ENCODE measurements around the gene DHX38. TPM values are rescaled to one million over a fixed set of nuclear protein-coding genes. Genes with fewer than 3 reads are reported as not detected.

The DHX38 gene
- total RNA-seq, 1 donor from 2014 or later = 44.7 TPM

DNA sequence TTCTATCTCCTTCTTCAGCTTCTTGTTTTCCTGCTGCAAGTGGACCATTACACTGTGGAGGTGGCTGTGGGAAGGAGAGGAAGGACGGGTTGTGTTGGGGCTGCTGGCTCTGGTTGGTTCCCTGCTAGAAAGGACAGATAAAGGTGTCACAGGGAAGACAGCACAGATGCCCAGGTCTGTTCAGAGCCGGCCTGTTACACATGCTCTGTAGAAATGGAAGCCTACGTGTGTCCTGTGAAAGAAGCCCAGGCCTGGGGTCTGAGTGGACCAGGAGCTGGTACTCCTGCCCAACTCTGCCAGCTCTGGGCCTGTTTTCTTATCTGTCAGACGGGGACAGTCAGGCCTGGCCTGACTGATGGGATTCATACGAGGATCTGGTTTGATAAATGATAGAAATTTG lies 26.4 kb downstream of the DHX38 start:
- no peak for DNase-seq (ENCODE audit: extremely low read depth, low read depth, low spot score)

DNA sequence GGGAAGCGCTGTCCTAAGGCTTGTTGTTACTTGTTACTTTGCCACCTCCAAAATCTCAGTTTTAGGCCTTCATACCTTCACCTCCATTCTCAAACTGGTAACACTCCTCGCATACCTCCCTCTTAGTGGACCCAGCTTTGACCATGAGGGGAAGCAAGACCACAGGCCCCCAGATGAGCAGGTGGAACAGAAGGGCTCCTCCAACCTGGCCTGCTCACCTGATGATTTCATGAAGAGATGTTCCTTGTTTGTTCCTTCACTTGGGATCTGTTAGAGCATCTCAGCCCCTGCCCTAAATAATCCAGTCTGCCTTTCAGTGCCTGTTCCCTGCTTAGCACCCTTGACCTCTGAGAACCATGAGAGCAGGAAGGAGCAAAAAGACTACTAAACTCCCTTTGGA lies 28.7 kb downstream of the DHX38 start:
- no peak for DNase-seq (ENCODE audit: extremely low read depth, low read depth, low spot score)

DNA sequence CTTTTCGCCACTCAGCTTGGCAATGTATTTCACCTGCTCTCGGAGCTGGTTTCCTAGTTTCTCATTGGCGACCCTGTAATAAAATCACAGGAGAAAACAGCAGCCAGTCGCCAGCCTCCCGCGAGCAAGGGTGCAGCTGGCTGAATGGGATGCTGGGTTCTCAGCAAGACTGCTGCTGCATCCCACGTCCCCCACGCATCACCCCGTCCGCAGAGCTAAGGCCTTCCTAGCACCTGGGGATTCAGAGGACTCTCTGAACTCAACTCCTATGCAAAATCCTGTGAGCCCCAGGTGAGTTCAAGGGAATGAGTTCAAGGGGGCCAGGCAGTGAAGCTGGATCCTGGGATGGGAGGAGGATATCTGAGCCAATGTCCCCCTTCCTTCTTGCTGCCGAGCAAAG lies 29.3 kb downstream of the DHX38 start:
- no peak for DNase-seq (ENCODE audit: extremely low read depth, low read depth, low spot score)

- no peak for DNase-seq (ENCODE audit: extremely low read depth, low read depth, low spot score)
Observed at GRCh38 chr16:72123426-72123825, 29.8 kb downstream of the DHX38 start.

GRCh38 chr16:72124148-72124547 lies 30.5 kb downstream of the DHX38 start:
- no peak for DNase-seq (ENCODE audit: extremely low read depth, low read depth, low spot score)

DNA sequence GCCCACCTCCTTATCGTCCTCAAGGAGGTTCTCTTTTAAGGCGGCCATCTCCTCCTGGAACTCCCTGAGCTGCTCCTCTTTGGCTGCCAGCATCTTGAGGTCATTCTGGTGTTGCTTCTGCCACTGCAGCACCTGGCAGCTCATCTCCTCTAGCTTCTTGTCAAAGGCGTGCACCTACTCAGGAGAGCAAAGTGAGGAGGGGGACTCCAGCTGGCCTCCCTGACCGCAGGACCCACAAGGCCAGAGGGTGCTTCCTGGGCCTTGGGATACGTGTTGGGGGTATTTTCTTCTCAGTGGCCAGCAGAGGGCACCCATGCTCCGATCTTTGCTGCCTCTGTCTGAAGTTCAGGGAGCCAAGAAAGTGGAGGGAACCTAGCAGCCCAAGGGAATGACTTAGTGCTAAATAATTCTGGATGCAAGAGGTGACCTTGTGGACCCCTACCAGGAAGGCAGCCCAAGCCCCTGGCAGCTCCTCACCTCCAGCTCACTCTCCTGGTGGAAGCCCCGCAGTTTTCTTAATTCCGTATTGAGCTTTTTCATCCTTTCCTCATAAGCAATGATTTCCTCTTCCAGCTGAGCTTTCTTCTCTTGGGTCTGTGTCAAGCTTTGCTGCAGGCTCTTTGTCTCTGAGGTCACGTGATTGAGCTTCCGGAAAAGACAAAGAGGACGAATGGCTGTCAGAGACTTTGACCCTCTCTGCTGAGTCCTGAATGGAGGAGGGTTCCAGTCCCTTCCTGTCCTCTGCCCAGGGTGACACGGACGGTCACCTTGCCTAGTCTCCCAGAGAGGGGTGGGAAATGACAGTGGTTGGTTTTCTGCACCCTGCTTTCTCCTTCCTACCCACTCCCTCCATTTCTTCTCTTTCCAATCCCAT lies 31.4 kb downstream of the DHX38 start:
- DNase-seq (ENCODE audit: extremely low read depth, low read depth, low spot score) = peak; percentile 37

DNA sequence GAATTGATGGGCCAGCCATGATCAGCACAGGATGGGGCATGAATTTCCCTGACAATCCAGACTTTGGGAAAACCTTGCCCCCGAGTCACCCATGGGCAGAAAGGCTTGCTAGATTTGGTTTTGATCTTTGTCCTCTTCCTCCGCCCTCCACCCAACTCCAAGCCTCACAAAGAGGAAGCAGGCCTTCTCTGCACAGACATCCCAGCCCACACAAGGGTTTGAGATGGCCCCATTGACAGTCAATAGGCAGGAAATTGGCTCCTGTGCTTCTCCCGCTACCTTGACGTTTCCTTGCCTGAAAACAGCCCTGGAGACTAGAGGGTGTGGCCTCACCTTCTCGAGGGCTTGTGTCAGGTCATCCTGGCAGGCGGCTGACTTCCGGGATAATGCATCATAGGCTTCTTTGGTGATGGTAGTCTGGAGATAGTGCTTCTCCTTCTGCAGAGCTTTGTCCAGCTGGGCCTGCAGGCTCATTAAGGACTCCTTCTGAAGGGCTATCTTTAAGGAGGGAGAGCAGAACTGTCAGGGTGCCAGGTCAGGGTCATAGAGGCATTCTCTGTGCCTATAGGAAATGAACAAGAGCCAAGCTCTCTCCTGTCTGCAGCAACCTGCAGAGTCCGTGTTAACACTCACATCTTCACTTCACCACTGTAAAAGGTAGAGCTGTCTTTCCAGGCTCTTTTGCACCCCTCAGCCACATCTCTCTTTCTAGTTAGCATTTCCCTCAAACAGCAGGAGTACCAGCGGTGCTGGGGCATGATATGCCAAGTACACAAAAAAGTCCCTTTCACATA lies 32.2 kb downstream of the DHX38 start:
- no peak for DNase-seq (ENCODE audit: extremely low read depth, low read depth, low spot score)

- no peak for DNase-seq (ENCODE audit: extremely low read depth, low read depth, low spot score)
Observed at GRCh38 chr16:72126429-72126765, 32.8 kb downstream of the DHX38 start.

GRCh38 chr16:72128701-72129100 lies 35.1 kb downstream of the DHX38 start:
- no peak for DNase-seq (ENCODE audit: extremely low read depth, low read depth, low spot score)

DNA sequence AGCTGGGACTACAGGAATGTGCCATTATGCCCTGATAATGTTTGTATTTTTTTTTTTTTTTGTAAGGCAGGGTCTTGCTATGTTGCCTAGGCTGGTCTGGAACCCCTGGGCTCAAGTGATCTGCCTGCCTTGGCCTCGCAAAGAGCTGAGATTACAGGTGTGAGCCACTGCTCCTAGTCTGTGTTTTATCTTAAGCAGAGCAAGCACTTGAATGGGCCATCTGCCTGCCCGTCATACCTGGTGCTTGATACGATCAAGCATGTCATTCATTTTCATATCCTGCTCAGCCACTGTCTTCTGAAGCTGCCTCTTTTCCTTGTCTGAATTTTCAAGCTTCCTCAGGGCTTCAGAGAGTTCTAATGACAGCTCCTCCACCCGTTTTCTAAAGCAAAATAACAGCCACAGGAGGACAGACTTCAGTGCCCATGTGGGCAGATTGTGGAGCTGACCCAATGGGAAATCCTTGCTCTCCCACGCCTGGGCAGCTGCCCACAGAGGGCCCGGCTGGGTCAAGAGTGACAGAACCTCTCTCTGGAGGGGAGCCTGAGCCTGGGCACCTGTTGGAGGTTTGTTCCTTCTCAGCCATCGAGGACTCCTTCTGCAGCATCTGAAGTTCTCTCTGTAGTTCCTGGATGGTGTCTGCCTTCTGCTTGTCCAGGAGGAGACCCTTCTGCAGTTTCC lies 36.5 kb downstream of the DHX38 start:
- no peak for DNase-seq (ENCODE audit: extremely low read depth, low read depth, low spot score)

- DNase-seq (ENCODE audit: extremely low read depth, low read depth, low spot score) = no peak
Observed at GRCh38 chr16:72131036-72131435, 37.4 kb downstream of the DHX38 start.

DNA sequence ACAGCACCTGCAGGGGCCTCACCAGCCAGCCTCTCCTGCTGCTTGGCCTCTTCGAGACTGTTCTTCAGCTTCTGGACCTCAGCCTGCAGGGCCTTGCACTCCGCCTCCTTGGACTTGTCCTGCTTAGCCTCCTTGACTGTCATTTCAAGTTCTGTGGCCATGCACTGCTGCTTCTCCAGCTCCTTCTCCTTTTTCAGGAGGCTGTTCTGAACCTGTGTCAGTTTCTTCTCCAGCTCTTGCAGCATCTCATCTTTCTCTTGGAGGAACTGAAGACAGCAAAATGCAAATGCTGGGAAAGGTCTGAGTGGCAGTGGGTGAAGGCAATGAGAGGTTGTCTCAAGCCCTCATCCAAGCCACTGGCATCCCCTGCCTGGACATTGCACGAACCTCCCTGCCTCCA lies 39.1 kb downstream of the DHX38 start:
- DNase-seq (ENCODE audit: extremely low read depth, low read depth, low spot score) = no peak

DNA sequence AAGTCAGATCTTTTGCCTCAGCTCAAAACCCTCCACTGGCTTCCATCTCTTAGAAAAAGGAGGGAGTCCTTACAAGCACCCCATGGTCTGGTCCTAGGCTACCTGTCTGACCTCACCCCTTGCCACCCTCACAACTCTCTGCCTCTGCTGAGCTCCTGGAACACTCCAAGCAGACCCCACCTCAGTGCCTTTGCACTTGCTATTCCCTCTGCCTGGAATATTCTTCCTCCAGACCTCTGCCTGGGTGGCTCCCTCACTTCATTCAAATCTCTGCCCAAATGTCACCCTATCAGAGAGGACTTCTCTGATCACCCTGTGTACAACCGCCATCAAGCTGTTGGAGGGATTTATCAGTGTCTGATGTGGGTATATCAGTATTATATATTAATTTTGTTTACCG lies 40.9 kb downstream of the DHX38 start:
- no peak for DNase-seq (ENCODE audit: extremely low read depth, low read depth, low spot score)

GRCh38 chr16:72137380-72138063 lies 43.9 kb downstream of the DHX38 start:
- DNase-seq (ENCODE audit: extremely low read depth, low read depth, low spot score) = no peak

GRCh38 chr16:72138064-72138572 lies 44.5 kb downstream of the DHX38 start:
- no peak for DNase-seq (ENCODE audit: extremely low read depth, low read depth, low spot score)

DNA sequence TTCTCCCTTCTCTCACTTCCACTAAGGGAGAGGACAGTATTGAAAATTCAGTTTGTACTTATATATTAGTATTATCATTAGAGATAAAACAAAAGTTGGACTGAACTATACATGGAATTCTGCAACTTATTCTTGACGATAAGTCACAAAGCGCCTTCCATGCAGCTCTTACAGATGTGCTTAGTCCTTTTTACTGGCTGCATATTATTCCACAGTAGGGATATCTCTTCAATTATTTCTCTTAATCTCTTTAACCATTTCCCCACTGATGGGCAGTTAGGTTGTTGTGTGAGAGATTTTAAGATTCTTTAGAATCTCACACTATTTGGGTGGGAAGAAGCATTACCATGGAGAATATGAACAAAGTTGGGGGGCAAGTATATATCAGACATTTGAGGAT lies 46.3 kb downstream of the DHX38 start:
- no peak for DNase-seq (ENCODE audit: extremely low read depth, low read depth, low spot score)

DNA sequence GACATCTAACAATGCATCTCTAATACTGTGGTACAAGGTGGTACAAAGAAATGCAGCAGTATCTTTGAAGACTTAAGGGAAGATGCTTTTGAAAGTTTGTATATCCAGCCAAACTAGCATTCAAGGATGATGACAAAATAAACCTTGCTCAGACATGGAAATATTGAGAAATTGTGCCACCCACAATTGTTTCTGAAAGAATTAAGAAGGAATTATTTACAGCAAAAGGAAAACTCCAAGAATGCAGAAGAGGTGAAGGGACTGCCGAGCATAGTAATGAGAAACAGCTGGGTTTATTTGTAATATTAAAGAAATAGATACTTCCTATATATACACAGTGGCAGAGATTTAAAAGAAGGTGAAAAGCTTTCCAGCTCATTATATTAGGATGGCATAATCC lies 48.8 kb downstream of the DHX38 start:
- DNase-seq (ENCODE audit: extremely low read depth, low read depth, low spot score) = no peak

GRCh38 chr16:72149676-72150464 lies 56.2 kb downstream of the DHX38 start:
- DNase-seq (ENCODE audit: extremely low read depth, low read depth, low spot score) = no peak

DNA sequence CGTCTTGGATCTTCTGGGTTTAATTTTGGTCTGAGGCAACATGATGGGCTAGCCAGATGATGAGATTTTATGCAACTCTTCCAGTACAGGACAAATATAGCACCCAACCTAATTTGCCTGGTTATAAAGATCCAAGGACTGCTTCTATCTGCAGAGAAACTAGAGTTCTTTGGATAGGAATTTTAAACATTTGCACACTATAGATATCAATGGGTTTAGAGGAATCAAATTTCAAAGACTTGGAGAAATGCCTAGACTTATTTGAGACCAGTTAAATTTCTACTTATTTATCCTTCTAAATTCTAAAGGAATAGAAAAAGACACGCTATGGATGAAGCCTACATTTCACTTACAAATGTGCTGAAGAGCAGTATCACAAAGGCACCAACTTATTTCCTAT lies 65.7 kb downstream of the DHX38 start:
- DNase-seq (ENCODE audit: extremely low read depth, low read depth, low spot score) = no peak

- DNase-seq (ENCODE audit: extremely low read depth, low read depth, low spot score) = no peak
Observed at GRCh38 chr16:72159801-72160200, 66.2 kb downstream of the DHX38 start.
